HepG2 (cell line): Measurements from ENCODE around the gene CREBZF. TPM values are rescaled to one million over a fixed set of nuclear protein-coding genes. Genes with fewer than 3 reads are reported as not detected.
A peak's percentile ranks its signal among the peaks of the same experiment; 100 is the strongest.

Experiments used
- DRAP1 ChIP-seq: IDR thresholded peaks from 2 replicates; pipeline ENCODE4 v1.6.1; 2016; ENCODE audit warnings: missing genetic modification reagents, missing compliant biosample characterization
- KMT2B ChIP-seq: IDR thresholded peaks from 2 replicates; pipeline ENCODE4 v1.6.1; 2016; ENCODE audit warnings: missing genetic modification reagents, missing compliant biosample characterization
- MTA1 ChIP-seq: sonication (generic); formaldehyde crosslinking; IDR thresholded peaks from 2 replicates; pipeline ENCODE4 v1.4.0; 2020; ENCODE audit warnings: missing genetic modification reagents, mild to moderate bottlenecking, borderline replicate concordance
- RFX1 ChIP-seq: fragments of 450-650 bp; IDR thresholded peaks from 2 replicates; pipeline ENCODE4 v1.6.1; 2017
- SRSF1 ChIP-seq: fragments of 200-400 bp; formaldehyde crosslinking; optimal IDR thresholded peaks from 2 replicates; pipeline ENCODE3; 2017; ENCODE audit warnings: mild to moderate bottlenecking, low read depth, low read length, moderate library complexity
- ZNF121 ChIP-seq: sonication (generic); formaldehyde crosslinking; IDR thresholded peaks from 2 replicates; pipeline ENCODE4 v1.5.0; 2020; ENCODE audit warnings: mild to moderate bottlenecking, missing genetic modification reagents
- ZNF264 ChIP-seq: sonication (generic); formaldehyde crosslinking; IDR thresholded peaks from 2 replicates; pipeline ENCODE4 v1.4.0; 2020; ENCODE audit warnings: missing genetic modification reagents
- ZNF713 ChIP-seq: sonication (generic); formaldehyde crosslinking; IDR thresholded peaks from 2 replicates; pipeline ENCODE4 v1.4.0; 2020; ENCODE audit warnings: mild to moderate bottlenecking, missing genetic modification reagents
- polyA plus RNA-seq, 8 experiments: library from polyadenylated mRNA; depleted of rRNA in 3 of 8; stranded (reverse) in 7 of 8; unstranded in 1 of 8; fragments of >200 nt; fragmentation: Illumina TruSeq in 4 of 8; extraction: Trizol in 4 of 8; gene quantifications; 2 replicates each; pipeline versions ENCODE4 v1.2.1 to v1.2.3, GENCODE V29; 2011 to 2016; ENCODE audit warnings: low read depth in 4 of 8, missing spikeins in 1 of 8, mixed read lengths in 1 of 8; ENCODE audit not compliant: insufficient read depth in 1 of 8
- total RNA-seq, 5 experiments: library from RNA; depleted of rRNA; stranded (reverse); fragments of >200 nt; fragmentation: Illumina TruSeq; extraction: Trizol; gene quantifications; 2 replicates each; pipeline ENCODE4 v1.2.3, GENCODE V29; 2016; ENCODE audit warnings: low read depth in 1 of 5
- TF ChIP-seq, protein P1 (sequence below): sonication (generic); formaldehyde crosslinking; IDR thresholded peaks from 2 replicates; pipeline ENCODE4 v1.4.0; 2020; ENCODE audit warnings: missing genetic modification reagents
- TF ChIP-seq, protein P2 (sequence below): IDR thresholded peaks from 2 replicates; pipeline ENCODE4 v1.6.1; 2016; ENCODE audit warnings: low read depth, control low read depth

CREBZF gene
- total and polyA plus RNA-seq, 2 of the 13 experiments (the other 11 are each of a cell fraction or from before 2014, with no cell fraction given) = 30.6 to 43.1 TPM

DNA sequence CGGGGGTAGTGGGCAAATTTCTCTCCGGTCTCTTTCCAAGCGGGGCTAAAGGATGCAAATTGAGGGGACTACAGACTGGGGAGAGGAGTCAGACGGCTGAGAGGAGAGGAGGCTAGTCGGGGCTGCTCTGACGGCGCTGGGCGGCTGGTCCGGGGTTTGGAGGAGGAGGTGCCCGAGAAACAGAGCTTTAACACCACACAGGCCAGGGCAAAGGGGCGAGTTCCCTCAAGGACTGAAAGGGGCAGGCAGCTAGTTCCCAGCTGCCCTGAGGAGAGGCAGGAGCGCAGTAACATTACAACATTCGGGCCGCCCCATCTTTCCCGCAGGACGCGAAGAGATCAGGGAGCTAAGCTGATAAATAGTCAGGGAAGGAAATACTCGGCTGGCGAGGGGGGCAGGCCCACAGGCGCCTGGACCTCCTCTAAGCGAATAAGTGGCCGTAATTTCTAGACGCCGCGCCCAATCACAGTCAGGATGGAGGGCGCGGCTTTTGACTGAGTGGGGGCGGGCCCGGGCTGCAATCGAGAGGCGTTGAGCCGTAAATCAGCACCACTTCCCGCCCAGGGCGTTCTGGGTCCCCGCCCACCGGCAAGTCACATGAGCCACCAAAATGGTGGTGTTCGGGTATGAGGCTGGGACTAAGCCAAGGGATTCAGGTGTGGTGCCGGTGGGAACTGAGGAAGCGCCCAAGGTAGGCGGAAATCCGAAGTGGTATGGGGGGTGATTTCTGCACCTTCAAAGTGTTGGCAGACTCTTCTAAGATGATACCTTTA lies 36.7 kb downstream of the CREBZF start, which contains the start of gene TMEM126B (continued):
- TF ChIP-seq ZNF121 (no peak), MTA1 (peak; percentile 67; the same call in 1 of the 2 replicates), KMT2B (CRISPR knock-in tag) (peak; percentile 72), RFX1 (no peak), ZNF264 (CRISPR knock-in tag) (0 out of 2 replicates have a peak, but pooled peaks have one; percentile 19), SRSF1 (no peak), ZNF713 (CRISPR knock-in tag) (no peak), DRAP1 (CRISPR knock-in tag) (peak; percentile 96)
- TF ChIP-seq, protein P1, sequence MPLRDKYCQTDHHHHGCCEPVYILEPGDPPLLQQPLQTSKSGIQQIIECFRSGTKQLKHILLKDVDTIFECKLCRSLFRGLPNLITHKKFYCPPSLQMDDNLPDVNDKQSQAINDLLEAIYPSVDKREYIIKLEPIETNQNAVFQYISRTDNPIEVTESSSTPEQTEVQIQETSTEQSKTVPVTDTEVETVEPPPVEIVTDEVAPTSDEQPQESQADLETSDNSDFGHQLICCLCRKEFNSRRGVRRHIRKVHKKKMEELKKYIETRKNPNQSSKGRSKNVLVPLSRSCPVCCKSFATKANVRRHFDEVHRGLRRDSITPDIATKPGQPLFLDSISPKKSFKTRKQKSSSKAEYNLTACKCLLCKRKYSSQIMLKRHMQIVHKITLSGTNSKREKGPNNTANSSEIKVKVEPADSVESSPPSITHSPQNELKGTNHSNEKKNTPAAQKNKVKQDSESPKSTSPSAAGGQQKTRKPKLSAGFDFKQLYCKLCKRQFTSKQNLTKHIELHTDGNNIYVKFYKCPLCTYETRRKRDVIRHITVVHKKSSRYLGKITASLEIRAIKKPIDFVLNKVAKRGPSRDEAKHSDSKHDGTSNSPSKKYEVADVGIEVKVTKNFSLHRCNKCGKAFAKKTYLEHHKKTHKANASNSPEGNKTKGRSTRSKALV (CRISPR knock-in tag) = no peak
- TF ChIP-seq, protein P2, sequence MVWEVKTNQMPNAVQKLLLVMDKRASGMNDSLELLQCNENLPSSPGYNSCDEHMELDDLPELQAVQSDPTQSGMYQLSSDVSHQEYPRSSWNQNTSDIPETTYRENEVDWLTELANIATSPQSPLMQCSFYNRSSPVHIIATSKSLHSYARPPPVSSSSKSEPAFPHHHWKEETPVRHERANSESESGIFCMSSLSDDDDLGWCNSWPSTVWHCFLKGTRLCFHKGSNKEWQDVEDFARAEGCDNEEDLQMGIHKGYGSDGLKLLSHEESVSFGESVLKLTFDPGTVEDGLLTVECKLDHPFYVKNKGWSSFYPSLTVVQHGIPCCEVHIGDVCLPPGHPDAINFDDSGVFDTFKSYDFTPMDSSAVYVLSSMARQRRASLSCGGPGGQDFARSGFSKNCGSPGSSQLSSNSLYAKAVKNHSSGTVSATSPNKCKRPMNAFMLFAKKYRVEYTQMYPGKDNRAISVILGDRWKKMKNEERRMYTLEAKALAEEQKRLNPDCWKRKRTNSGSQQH (CRISPR knock-in tag) = peak; percentile 42
- TF ChIP-seq, all 625 proteins: peak for 213
